Measurements from ENCODE around the gene LY6G6F. TPM values are rescaled to one million over a fixed set of nuclear protein-coding genes. Genes with fewer than 3 reads are reported as not detected.
A peak's percentile ranks its signal among the peaks of the same experiment; 100 is the strongest.

Gene LY6G6F
- total and polyA plus RNA-seq, 2 of the 13 experiments (the other 11 are each of a cell fraction or from before 2014, with no cell fraction given), result not detected

DNA sequence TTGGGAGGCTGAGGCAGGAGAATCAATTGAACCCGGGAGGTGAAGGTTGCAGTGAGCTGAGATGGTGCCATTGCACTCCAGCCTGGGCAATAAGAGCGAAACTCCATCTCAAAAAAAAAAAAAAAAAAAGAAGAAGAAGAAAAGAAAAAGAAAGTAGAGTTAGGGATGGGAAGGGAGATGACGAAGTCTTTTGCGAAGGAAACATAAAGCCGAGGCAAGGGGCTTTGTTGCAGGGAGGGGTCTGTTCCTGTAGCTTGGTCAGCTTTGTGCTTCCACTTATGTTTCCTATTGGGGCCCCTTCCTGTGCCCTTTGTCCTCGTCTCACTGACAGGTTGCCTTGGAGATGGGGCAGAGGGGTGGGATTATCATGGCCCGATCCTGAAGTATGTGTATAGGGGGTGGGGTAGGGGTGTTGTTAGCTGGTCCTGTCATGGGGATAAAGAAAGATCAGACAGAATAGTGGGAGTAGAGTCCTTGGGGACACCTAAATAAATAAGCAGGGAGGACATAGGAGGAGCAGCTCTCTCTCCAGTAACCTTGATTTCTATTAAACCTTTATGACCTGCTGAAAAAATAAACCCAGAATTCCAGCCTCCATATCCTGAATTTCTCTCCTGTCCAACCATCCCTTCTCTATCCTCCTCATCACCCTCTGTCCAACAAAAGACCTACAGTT lies 30.8 kb downstream of the LY6G6F start (continued):
- TF ChIP-seq ZNF451 (CRISPR knock-in tag; IDR thresholded peaks at IDR 0.05) (no peak; the same call in 1 of the 2 replicates), REXO4 (CRISPR knock-in tag; IDR thresholded peaks at IDR 0.05; ENCODE audit: borderline replicate concordance) (no peak), ZBTB7A (CRISPR knock-in tag; IDR thresholded peaks at IDR 0.05) (no peak; the same call in 1 of the 2 replicates), ZNF773 (CRISPR knock-in tag; IDR thresholded peaks at IDR 0.05; ENCODE audit: borderline replicate concordance) (no peak), ZNF891 (CRISPR knock-in tag; IDR thresholded peaks at IDR 0.05) (no peak), ERF (CRISPR knock-in tag; IDR thresholded peaks at IDR 0.05) (peak; percentile 84), ZNF737 (CRISPR knock-in tag; IDR thresholded peaks at IDR 0.05; ENCODE audit: borderline replicate concordance) (no peak), MIER3 (CRISPR knock-in tag; IDR thresholded peaks at IDR 0.05; ENCODE audit: borderline replicate concordance) (peak; percentile 46; the same call in 1 of the 2 replicates), JUND (CRISPR knock-in tag; IDR thresholded peaks at IDR 0.05) (no peak), NRL (CRISPR knock-in tag; IDR thresholded peaks at IDR 0.05; ENCODE audit: borderline replicate concordance) (no peak), ZNF205 (CRISPR knock-in tag; IDR thresholded peaks at IDR 0.05) (no peak; the same call in 1 of the 2 replicates), ZNF225 (CRISPR knock-in tag; IDR thresholded peaks at IDR 0.05) (no peak), TARDBP (CRISPR knock-in tag; IDR thresholded peaks at IDR 0.05) (peak; percentile 92; the same call in 1 of the 2 replicates), CCDC6 (CRISPR knock-in tag; IDR thresholded peaks at IDR 0.05) (0 out of 2 replicates have a peak, but pooled peaks have one; percentile 21), CC2D1A (CRISPR knock-in tag; IDR thresholded peaks at IDR 0.05) (no peak), ZNF382 (CRISPR knock-in tag; IDR thresholded peaks at IDR 0.05; ENCODE audit: borderline replicate concordance) (no peak), ZNF629 (CRISPR knock-in tag; conservative IDR thresholded peaks at IDR 0.05) (no peak), SOX13 (IDR thresholded peaks at IDR 0.05) (no peak; the same call in none of the 2 replicates), SOX13 (CRISPR knock-in tag; conservative IDR thresholded peaks at IDR 0.05 in 1 of 2, IDR thresholded peaks at IDR 0.05 in 1 of 2) (peak in 1 of 2 experiments; percentile 86; a peak in 3 of 4 replicates), MYNN (CRISPR knock-in tag; IDR thresholded peaks at IDR 0.05; ENCODE audit: low read depth) (no peak)
- TF ChIP-seq, protein P1, sequence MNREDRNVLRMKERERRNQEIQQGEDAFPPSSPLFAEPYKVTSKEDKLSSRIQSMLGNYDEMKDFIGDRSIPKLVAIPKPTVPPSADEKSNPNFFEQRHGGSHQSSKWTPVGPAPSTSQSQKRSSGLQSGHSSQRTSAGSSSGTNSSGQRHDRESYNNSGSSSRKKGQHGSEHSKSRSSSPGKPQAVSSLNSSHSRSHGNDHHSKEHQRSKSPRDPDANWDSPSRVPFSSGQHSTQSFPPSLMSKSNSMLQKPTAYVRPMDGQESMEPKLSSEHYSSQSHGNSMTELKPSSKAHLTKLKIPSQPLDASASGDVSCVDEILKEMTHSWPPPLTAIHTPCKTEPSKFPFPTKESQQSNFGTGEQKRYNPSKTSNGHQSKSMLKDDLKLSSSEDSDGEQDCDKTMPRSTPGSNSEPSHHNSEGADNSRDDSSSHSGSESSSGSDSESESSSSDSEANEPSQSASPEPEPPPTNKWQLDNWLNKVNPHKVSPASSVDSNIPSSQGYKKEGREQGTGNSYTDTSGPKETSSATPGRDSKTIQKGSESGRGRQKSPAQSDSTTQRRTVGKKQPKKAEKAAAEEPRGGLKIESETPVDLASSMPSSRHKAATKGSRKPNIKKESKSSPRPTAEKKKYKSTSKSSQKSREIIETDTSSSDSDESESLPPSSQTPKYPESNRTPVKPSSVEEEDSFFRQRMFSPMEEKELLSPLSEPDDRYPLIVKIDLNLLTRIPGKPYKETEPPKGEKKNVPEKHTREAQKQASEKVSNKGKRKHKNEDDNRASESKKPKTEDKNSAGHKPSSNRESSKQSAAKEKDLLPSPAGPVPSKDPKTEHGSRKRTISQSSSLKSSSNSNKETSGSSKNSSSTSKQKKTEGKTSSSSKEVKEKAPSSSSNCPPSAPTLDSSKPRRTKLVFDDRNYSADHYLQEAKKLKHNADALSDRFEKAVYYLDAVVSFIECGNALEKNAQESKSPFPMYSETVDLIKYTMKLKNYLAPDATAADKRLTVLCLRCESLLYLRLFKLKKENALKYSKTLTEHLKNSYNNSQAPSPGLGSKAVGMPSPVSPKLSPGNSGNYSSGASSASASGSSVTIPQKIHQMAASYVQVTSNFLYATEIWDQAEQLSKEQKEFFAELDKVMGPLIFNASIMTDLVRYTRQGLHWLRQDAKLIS (CRISPR knock-in tag; IDR thresholded peaks at IDR 0.05), result no peak
- TF ChIP-seq, protein P2, sequence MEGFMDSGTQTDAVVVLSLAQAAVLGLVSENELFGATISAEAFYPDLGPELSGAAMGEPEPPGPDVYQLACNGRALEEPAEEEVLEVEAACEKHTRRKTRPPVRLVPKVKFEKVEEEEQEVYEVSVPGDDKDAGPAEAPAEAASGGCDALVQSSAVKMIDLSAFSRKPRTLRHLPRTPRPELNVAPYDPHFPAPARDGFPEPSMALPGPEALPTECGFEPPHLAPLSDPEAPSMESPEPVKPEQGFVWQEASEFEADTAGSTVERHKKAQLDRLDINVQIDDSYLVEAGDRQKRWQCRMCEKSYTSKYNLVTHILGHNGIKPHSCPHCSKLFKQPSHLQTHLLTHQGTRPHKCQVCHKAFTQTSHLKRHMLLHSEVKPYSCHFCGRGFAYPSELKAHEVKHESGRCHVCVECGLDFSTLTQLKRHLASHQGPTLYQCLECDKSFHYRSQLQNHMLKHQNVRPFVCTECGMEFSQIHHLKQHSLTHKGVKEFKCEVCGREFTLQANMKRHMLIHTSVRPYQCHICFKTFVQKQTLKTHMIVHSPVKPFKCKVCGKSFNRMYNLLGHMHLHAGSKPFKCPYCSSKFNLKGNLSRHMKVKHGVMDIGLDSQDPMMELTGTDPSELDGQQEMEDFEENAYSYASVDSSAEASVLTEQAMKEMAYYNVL (CRISPR knock-in tag; IDR thresholded peaks at IDR 0.05; ENCODE audit: borderline replicate concordance), result no peak
- TF ChIP-seq, protein P3, sequence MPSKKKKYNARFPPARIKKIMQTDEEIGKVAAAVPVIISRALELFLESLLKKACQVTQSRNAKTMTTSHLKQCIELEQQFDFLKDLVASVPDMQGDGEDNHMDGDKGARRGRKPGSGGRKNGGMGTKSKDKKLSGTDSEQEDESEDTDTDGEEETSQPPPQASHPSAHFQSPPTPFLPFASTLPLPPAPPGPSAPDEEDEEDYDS (CRISPR knock-in tag; IDR thresholded peaks at IDR 0.05), result peak; percentile 84; the same call in 1 of the 2 replicates
- TF ChIP-seq, protein P4, sequence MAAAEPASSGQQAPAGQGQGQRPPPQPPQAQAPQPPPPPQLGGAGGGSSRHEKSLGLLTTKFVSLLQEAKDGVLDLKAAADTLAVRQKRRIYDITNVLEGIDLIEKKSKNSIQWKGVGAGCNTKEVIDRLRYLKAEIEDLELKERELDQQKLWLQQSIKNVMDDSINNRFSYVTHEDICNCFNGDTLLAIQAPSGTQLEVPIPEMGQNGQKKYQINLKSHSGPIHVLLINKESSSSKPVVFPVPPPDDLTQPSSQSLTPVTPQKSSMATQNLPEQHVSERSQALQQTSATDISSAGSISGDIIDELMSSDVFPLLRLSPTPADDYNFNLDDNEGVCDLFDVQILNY (CRISPR knock-in tag; conservative IDR thresholded peaks at IDR 0.05), result no peak
